DOHH2 (cell line): Measurements from ENCODE around the gene PPP3CA.

ENCODE experiments used
- H3F3A ChIP-seq: fragments of 200-600 bp; sonication (generic), shearing (Covaris generic); 2 replicates; pipeline ENCODE4 v1.6.0; 2016; ENCODE audit warnings: antibody characterized with exemption, mild to moderate bottlenecking; ENCODE audit not compliant: control insufficient read depth, insufficient read depth
- H3K27ac ChIP-seq: fragments of 200-600 bp; sonication (generic); 2 replicates; pipeline ENCODE4 v1.5.1; 2014; ENCODE audit warnings: low read depth, mild to moderate bottlenecking, low read length, moderate library complexity
- H3K27me3 ChIP-seq: fragments of 200-600 bp; sonication (generic); 2 replicates; pipeline ENCODE4 v1.6.1; 2014; ENCODE audit warnings: mild to moderate bottlenecking, low read length, mixed read lengths; ENCODE audit not compliant: control insufficient read depth
- H3K36me3 ChIP-seq: fragments of 200-600 bp; sonication (generic); 2 replicates; pipeline ENCODE4 v1.6.1; 2014; ENCODE audit warnings: mild to moderate bottlenecking, low read length, moderate library complexity, mixed read lengths; ENCODE audit not compliant: control insufficient read depth
- H3K4me1 ChIP-seq: fragments of 200-600 bp; sonication (generic); 2 replicates; pipeline ENCODE4 v1.6.1; 2014; ENCODE audit warnings: mild to moderate bottlenecking, low read length, mixed read lengths; ENCODE audit not compliant: control insufficient read depth
- H3K4me2 ChIP-seq: fragments of 200-600 bp; sonication (generic); 2 replicates; pipeline ENCODE4 v1.6.0; 2014; ENCODE audit warnings: mild to moderate bottlenecking, low read length, moderate library complexity
- H3K4me3 ChIP-seq: fragments of 200-600 bp; sonication (generic); 2 replicates; pipeline ENCODE4 v1.5.1; 2014; ENCODE audit warnings: mild to moderate bottlenecking, low read length, mixed read lengths
- H3K79me2 ChIP-seq: fragments of 200-600 bp; sonication (generic); 2 replicates; pipeline ENCODE4 v1.6.1; 2014; ENCODE audit warnings: mild to moderate bottlenecking, low read length, mixed read lengths; ENCODE audit not compliant: control insufficient read depth
- H3K9me2 ChIP-seq: fragments of 200-600 bp; sonication (generic); replicated peaks from 2 replicates; pipeline ENCODE4 v1.6.1; 2014; ENCODE audit warnings: mild to moderate bottlenecking, low read length, mixed read lengths; ENCODE audit not compliant: control insufficient read depth
- H3K9me3 ChIP-seq: fragments of 200-600 bp; sonication (generic); 2 replicates; pipeline ENCODE4 v1.6.1; 2014; ENCODE audit warnings: antibody characterized with exemption, low read length, mixed read lengths; ENCODE audit not compliant: control insufficient read depth, insufficient read depth
- H4K20me1 ChIP-seq: fragments of 200-600 bp; sonication (generic); 2 replicates; pipeline ENCODE4 v1.6.0; 2014; ENCODE audit warnings: low read depth, mild to moderate bottlenecking, antibody characterized with exemption, low read length, moderate library complexity; ENCODE audit not compliant: control insufficient read depth, insufficient read depth
- CTCF ChIP-seq: fragments of 200-600 bp; sonication (generic); IDR thresholded peaks from one replicate; pipeline ENCODE4 v1.5.1; 2014; ENCODE audit warnings: antibody characterized with exemption, mild to moderate bottlenecking, low read depth, low read length; ENCODE audit not compliant: poor library complexity, severe bottlenecking
- EZH2phosphoT487 ChIP-seq: fragments of 200-600 bp; sonication (generic); IDR thresholded peaks from 2 replicates; pipeline ENCODE4 v1.6.1; 2017; ENCODE audit warnings: borderline replicate concordance, mild to moderate bottlenecking, antibody characterized with exemption, low read length, moderate library complexity, mixed read lengths

The PPP3CA gene

GRCh38 chr4:101279377-101279871 lies 67.9 kb downstream of the PPP3CA start:
- H4K20me1 ChIP-seq, result no peaks in the 10 kb centered on the region
- no peak for TF ChIP-seq CTCF
- TF ChIP-seq EZH2phosphoT487, result no peak
- H3K36me3 ChIP-seq, result no peaks in the 10 kb centered on the region
- peaks cover 5% of the 10 kb centered on the region for H3K79me2 ChIP-seq
- peaks cover 27% of the 10 kb centered on the region for H3K4me1 ChIP-seq
- H3K4me3 ChIP-seq, result peak overlapping the region; percentile 7; the same call in 1 of the 2 replicates
- H3K27ac ChIP-seq, result no peak overlapping the region
- no peaks in the 10 kb centered on the region for H3K9me3 ChIP-seq
- no peaks in the 10 kb centered on the region for H3K9me2 ChIP-seq
- H3F3A ChIP-seq, result no peaks in the 10 kb centered on the region
- H3K27me3 ChIP-seq, result no peaks in the 10 kb centered on the region
- H3K4me2 ChIP-seq, result peak overlapping the region; percentile 30

GRCh38 chr4:101277671-101278070 lies 69.7 kb downstream of the PPP3CA start:
- Histone ChIP-seq H3K79me2 (peaks cover 5% of the 10 kb centered on the region), H3F3A (no peaks in the 10 kb centered on the region), H3K36me3 (no peaks in the 10 kb centered on the region), H4K20me1 (no peaks in the 10 kb centered on the region), H3K4me3 (no peak overlapping the region), H3K27me3 (no peaks in the 10 kb centered on the region), H3K27ac (no peak overlapping the region), H3K4me1 (peaks cover 23% of the 10 kb centered on the region), H3K4me2 (no peak overlapping the region), H3K9me2 (no peaks in the 10 kb centered on the region), H3K9me3 (no peaks in the 10 kb centered on the region)
- no peak for TF ChIP-seq CTCF

- Histone ChIP-seq H3K4me3 (no peak overlapping the region), H3K9me2 (no peaks in the 10 kb centered on the region), H3K4me2 (no peak overlapping the region), H3K27me3 (no peaks in the 10 kb centered on the region), H4K20me1 (no peaks in the 10 kb centered on the region), H3K9me3 (no peaks in the 10 kb centered on the region), H3K36me3 (no peaks in the 10 kb centered on the region), H3K27ac (no peak overlapping the region), H3K79me2 (peaks cover 5% of the 10 kb centered on the region), H3F3A (no peaks in the 10 kb centered on the region), H3K4me1 (peaks cover 18% of the 10 kb centered on the region)
- TF ChIP-seq EZH2phosphoT487 (no peak), CTCF (no peak)
Observed at GRCh38 chr4:101276661-101277060, 70.7 kb downstream of the PPP3CA start.
